ENCODE measurements around the gene HOXB5. TPM values are rescaled to one million over a fixed set of nuclear protein-coding genes. Genes with fewer than 3 reads are reported as not detected.

HOXB5 gene
- total and polyA plus RNA-seq, 5 donors from 2014 or later, result not detected

GRCh38 chr17:48591255-48592056 lies 2.1 kb downstream of the HOXB5 start:
- H3K4me1 ChIP-seq (ENCODE audit: control insufficient read depth, insufficient read depth, low read length, poor library complexity, severe bottlenecking), result peaks cover 25% of the 10 kb centered on the region
- H3K9me3 ChIP-seq (ENCODE audit: control insufficient read depth in 2 of 2, low read length in 2 of 2), result no peaks in the 10 kb centered on the region
- H3K27me3 ChIP-seq (ENCODE audit: control insufficient read depth, insufficient read depth, low read length), result peaks cover 43% of the 10 kb centered on the region
- no peak overlapping the region for H3K4me3 ChIP-seq (ENCODE audit: low read depth, low read length)
- no peak overlapping the region for H3K27ac Mint-ChIP-seq
- H3K36me3 Mint-ChIP-seq, result no peaks in the 10 kb centered on the region
- no peaks in the 10 kb centered on the region for H3K36me3 ChIP-seq (ENCODE audit: control insufficient read depth, insufficient read depth, low read length)
- ATAC-seq (ENCODE audit: low read depth in 2 of 2), result no peak
- H3K9me3 Mint-ChIP-seq, result no peaks in the 10 kb centered on the region
- H3K4me1 Mint-ChIP-seq, result peaks cover 3 to 34% (median 23%) of the 10 kb centered on the region in 4 donors
- peak overlapping the region in 3 of 4 donors; percentile 16 to 74 (median 65) for H3K4me3 Mint-ChIP-seq
- H3K27ac ChIP-seq (ENCODE audit: insufficient read depth, low read length, poor library complexity, severe bottlenecking), result no peak overlapping the region
- H3K27me3 Mint-ChIP-seq, result peaks cover 88% of the 10 kb centered on the region
- no peak for DNase-seq

DNA sequence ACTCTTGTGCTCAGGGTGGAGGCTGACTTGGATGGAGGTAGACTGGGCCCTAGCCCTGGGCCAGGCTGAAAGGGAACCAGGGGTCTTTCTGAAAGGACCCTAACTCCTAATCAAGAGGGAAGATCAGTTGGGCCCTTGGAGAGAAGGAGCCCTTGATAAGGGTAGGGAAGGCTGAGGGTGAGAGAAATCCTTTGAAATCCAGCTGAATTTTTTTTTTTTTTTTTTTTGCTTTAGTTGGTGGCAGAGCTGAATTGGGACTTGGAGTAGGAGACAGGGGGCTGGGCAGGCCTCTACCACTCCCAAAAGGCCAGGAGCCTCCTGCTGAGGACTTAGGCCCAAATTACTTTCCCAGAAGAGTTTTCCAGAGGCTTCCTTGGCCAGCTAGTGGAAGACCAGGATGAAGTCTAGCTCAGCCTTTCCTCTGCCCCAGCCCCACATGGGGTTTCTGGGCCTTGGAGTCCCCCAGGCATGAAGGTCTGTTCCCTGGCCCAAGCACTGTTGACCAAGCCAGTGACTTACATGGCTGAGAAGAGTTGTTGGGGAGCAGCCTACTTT lies 2.9 kb downstream of the HOXB5 start:
- no peak for DNase-seq
- Mint-ChIP-seq H3K4me3 (peak overlapping the region in 2 of 4 donors; percentile 16 to 52), H3K4me1 (peaks cover 0 to 38% (median 26%) of the 10 kb centered on the region in 4 donors)

DNA sequence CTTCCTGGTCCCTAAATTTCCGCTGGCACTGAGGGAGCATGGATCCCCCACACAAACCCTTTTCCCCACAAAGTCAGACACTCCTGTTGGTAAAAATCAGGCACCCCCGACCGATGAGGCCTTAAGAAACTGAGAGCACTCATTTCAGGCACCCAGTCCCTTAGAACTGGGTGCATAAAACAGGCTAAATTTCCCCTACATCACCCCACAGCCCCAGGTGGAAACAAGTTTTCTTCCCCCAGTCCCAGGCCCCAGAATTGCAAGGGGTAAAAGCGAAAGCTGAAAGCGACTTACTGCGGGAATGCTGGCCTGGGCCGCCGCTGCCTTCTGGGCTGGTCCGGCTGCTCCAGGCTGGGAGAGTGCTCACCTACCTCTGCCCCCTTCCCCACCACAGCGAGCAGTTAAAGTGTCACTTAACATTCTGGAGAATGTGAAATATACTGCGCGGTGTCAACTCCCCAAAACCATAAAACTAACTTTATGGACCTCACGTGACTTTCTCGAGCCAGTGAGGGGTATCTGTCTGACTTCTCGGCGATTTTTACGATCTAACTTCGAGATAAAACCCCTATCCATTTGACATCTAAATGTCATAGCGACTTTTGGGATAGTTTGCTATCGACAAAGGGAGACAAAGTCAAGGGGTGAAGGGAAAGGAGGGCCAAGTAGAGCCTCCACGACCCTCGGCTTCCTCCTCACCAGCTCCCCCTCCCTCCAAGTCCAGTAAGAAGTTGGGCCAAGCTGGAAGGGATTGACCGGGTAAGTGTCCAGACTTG lies 3.6 kb downstream of the HOXB5 start, which contains the start of gene HOXB3:
Gene HOXB3 (minus strand): TSS at position 411 of the 776 bp plus-strand sequence. CDS start 37,767 bp downstream, outside the sequence.
- DNase-seq (no peak), ATAC-seq (ENCODE audit: low read depth in 2 of 2) (no peak)
- Histone ChIP-seq H3K27ac (ENCODE audit: insufficient read depth, low read length, poor library complexity, severe bottlenecking) (no peak within 1 kb of the TSS), H3K4me3 (ENCODE audit: low read depth, low read length) (no peak within 1 kb of the TSS), H3K4me1 (ENCODE audit: control insufficient read depth, insufficient read depth, low read length, poor library complexity, severe bottlenecking) (peaks cover 34% of the 10 kb centered on the region), H3K36me3 (ENCODE audit: control insufficient read depth, insufficient read depth, low read length) (no peaks in the 10 kb centered on the region), H3K9me3 (ENCODE audit: control insufficient read depth in 2 of 2, low read length in 2 of 2) (no peaks in the 10 kb centered on the region), H3K27me3 (ENCODE audit: control insufficient read depth, insufficient read depth, low read length) (peaks cover 46% of the 10 kb centered on the region)
- Mint-ChIP-seq H3K36me3 (no peaks in the 10 kb centered on the region), H3K9me3 (no peaks in the 10 kb centered on the region), H3K27me3 (peaks cover 90% of the 10 kb centered on the region), H3K4me1 (peaks cover 0 to 45% (median 28%) of the 10 kb centered on the region in 4 donors), H3K4me3 (peak within 1 kb of the TSS in 2 of 4 donors; percentile 16 to 52), H3K27ac (no peak within 1 kb of the TSS)

More for the DNA sequence above, 2.9 kb downstream of the HOXB5 start:
- Mint-ChIP-seq H3K27ac (no peak overlapping the region), H3K36me3 (no peaks in the 10 kb centered on the region), H3K27me3 (peaks cover 90% of the 10 kb centered on the region), H3K9me3 (no peaks in the 10 kb centered on the region)
- H3K9me3 ChIP-seq (ENCODE audit: control insufficient read depth in 2 of 2, low read length in 2 of 2), result no peaks in the 10 kb centered on the region
- H3K4me1 ChIP-seq (ENCODE audit: control insufficient read depth, insufficient read depth, low read length, poor library complexity, severe bottlenecking), result peaks cover 27% of the 10 kb centered on the region
- ATAC-seq (ENCODE audit: low read depth in 2 of 2), result no peak
- H3K27ac ChIP-seq (ENCODE audit: insufficient read depth, low read length, poor library complexity, severe bottlenecking), result no peak overlapping the region
- H3K4me3 ChIP-seq (ENCODE audit: low read depth, low read length), result no peak overlapping the region
- H3K36me3 ChIP-seq (ENCODE audit: control insufficient read depth, insufficient read depth, low read length), result no peaks in the 10 kb centered on the region
- H3K27me3 ChIP-seq (ENCODE audit: control insufficient read depth, insufficient read depth, low read length), result peaks cover 45% of the 10 kb centered on the region

DNA sequence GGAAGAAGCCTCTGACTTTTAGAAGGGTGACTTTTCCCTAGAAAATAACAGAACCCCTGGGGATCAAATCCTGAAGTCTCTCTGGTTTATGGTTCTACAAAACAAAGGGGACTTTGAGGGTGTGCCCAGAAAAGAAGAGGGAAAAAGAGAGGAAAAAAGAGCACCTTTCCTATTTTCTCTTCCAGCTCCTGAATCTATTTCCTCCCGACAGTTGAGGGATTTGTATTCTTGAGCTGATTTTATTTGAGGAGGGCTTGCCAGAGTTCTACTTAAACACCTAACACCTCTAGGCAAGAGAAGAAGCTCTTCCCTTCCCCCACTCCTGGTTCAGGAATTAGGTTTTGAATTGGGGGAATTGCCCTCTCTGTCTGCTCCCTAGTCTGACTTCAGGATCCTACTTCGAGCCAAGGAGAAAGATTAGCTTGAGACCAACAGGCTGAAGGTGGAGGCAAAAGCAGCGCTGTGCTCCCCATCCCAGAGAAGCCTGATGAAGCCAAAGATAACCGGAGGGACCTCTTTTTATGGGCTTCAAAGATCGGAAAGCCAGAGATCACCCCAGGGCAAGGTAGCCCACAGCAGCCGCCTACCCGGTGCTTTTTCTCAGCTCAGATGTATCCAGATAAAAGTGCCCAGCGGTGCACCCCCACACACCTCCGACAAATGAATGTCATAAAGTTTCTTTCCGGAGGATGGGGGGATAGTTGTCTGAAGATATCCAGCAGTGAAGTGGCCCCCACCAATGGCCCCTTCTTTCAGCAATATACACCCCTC lies 4.3 kb downstream of the HOXB5 start:
- Mint-ChIP-seq H3K27ac (no peak overlapping the region), H3K9me3 (no peaks in the 10 kb centered on the region), H3K36me3 (no peaks in the 10 kb centered on the region), H3K4me1 (peaks cover 0 to 47% (median 28%) of the 10 kb centered on the region in 4 donors), H3K4me3 (peak overlapping the region in 1 of 4 donors; percentile 71), H3K27me3 (peaks cover 94% of the 10 kb centered on the region)
- Histone ChIP-seq H3K36me3 (ENCODE audit: control insufficient read depth, insufficient read depth, low read length) (no peaks in the 10 kb centered on the region), H3K4me3 (ENCODE audit: low read depth, low read length) (no peak overlapping the region), H3K4me1 (ENCODE audit: control insufficient read depth, insufficient read depth, low read length, poor library complexity, severe bottlenecking) (peaks cover 36% of the 10 kb centered on the region), H3K27ac (ENCODE audit: insufficient read depth, low read length, poor library complexity, severe bottlenecking) (no peak overlapping the region), H3K9me3 (ENCODE audit: control insufficient read depth in 2 of 2, low read length in 2 of 2) (no peaks in the 10 kb centered on the region), H3K27me3 (ENCODE audit: control insufficient read depth, insufficient read depth, low read length) (peaks cover 40% of the 10 kb centered on the region)
- DNase-seq (no peak), ATAC-seq (ENCODE audit: low read depth in 2 of 2) (no peak)

DNA sequence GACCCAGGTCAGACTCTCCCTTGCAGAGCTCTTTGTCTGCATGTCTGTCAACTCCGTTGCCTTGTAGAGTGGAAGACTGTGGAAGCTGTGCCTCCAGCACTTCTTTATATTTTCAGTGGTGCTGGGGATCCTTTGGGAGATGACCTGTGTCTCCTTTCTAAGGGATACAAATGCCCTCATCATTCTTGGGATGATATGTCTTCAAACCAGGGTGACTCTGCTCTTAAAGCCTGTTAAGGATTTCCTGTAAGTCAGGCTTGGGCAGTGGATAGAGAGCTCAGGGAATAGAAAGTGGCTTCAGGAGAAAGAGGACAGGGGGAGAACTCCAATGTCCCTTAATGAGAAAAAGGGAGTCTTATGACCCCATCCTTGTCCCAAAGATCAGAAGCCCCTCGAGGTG lies 5.1 kb downstream of the HOXB5 start:
- Histone ChIP-seq H3K4me3 (ENCODE audit: low read depth, low read length) (no peak overlapping the region), H3K4me1 (ENCODE audit: control insufficient read depth, insufficient read depth, low read length, poor library complexity, severe bottlenecking) (peaks cover 31% of the 10 kb centered on the region), H3K36me3 (ENCODE audit: control insufficient read depth, insufficient read depth, low read length) (no peaks in the 10 kb centered on the region), H3K27me3 (ENCODE audit: control insufficient read depth, insufficient read depth, low read length) (peaks cover 46% of the 10 kb centered on the region), H3K27ac (ENCODE audit: insufficient read depth, low read length, poor library complexity, severe bottlenecking) (no peak overlapping the region), H3K9me3 (ENCODE audit: control insufficient read depth in 2 of 2, low read length in 2 of 2) (no peaks in the 10 kb centered on the region)
- peaks cover 100% of the 10 kb centered on the region for H3K27me3 Mint-ChIP-seq
- ATAC-seq (ENCODE audit: low read depth in 2 of 2), result no peak
- H3K4me1 Mint-ChIP-seq, result peaks cover 6 to 46% (median 27%) of the 10 kb centered on the region in 4 donors
- no peak for DNase-seq
- H3K9me3 Mint-ChIP-seq, result no peaks in the 10 kb centered on the region
- H3K36me3 Mint-ChIP-seq, result no peaks in the 10 kb centered on the region
- no peak overlapping the region for H3K27ac Mint-ChIP-seq
- peak overlapping the region in 1 of 4 donors; percentile 56 for H3K4me3 Mint-ChIP-seq

DNA sequence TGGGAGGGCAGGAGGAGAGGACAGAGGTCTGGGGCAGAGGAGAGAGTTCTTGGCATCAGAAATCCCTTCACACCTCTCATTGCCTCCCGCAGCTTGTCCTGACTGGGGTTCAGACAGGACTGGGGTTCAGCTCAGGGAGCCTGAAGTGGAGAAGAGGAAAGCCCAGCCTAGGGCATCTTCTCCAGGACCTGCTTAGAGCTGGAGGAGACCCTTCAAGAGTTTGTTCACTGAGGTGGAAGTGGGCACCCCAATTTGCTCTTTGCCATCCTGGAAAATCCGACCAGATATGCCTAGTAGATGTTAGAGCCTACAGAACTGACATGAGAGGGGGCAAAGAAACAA lies 5.5 kb downstream of the HOXB5 start:
- Mint-ChIP-seq H3K4me1 (peaks cover 6 to 45% (median 26%) of the 10 kb centered on the region in 4 donors), H3K27me3 (peaks cover 100% of the 10 kb centered on the region), H3K27ac (no peak overlapping the region), H3K9me3 (no peaks in the 10 kb centered on the region), H3K4me3 (peak overlapping the region in 2 of 4 donors; percentile 56 to 91), H3K36me3 (no peaks in the 10 kb centered on the region)
- no peak for DNase-seq
- Histone ChIP-seq H3K9me3 (ENCODE audit: control insufficient read depth in 2 of 2, low read length in 2 of 2) (no peaks in the 10 kb centered on the region), H3K4me3 (ENCODE audit: low read depth, low read length) (no peak overlapping the region), H3K36me3 (ENCODE audit: control insufficient read depth, insufficient read depth, low read length) (no peaks in the 10 kb centered on the region), H3K27me3 (ENCODE audit: control insufficient read depth, insufficient read depth, low read length) (peaks cover 50% of the 10 kb centered on the region), H3K27ac (ENCODE audit: insufficient read depth, low read length, poor library complexity, severe bottlenecking) (no peak overlapping the region), H3K4me1 (ENCODE audit: control insufficient read depth, insufficient read depth, low read length, poor library complexity, severe bottlenecking) (peaks cover 26% of the 10 kb centered on the region)
- ATAC-seq (ENCODE audit: low read depth in 2 of 2), result no peak

Data from CD4-positive, CD25-positive, alpha-beta regulatory T cell (primary cell).